Activated effector memory CD4-positive, alpha-beta T cell treated with anti-CD3 and anti-CD28 coated beads, Interleukin-2, amount 50 U/mL, for 16 hours (primary cell): ENCODE data around the gene TNS3.

Experiments
- DNase-seq: peaks from one replicate; pipeline ENCODE4 v3.0.0-alpha.2; 2020

TNS3 gene

DNA sequence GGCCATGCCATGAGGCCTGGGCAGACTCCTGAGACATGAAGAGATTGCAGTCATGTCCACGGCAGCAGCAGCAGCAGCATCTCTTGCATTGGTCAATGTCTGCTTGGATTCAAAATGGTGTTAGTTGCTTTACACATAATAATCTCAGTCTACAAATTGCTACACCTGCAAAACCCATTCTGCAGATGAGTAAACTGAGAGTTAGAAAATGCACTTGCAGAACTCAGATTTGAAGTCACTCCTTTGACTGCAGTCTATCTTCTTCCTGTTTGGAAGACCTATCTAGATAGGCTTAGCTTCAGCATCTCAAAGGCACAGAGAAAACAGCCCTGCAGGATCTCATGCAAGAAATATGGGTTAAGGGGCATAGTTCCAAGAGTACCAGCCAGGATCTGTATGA lies 350.3 kb downstream of the TNS3 start:
- no peak for DNase-seq

DNA sequence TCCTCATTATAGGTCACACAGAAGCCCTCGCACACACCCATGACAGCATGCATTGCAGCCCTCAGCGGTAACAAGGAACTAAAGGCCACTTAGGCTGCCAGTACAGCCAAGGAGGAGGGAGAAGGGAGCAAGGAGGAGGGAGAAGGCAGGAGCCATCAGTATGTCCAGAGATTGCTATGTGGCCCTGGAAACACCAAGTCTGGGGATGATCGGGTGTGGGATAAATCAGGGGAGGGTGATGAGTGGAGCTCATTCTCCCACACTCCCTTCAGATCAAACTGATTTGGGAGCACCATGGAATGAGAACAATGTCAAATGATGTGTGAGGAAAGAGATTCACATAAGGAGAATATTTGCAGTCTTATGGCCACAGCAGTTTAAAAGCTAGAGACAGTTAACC lies 350.9 kb downstream of the TNS3 start:
- no peak for DNase-seq

DNA sequence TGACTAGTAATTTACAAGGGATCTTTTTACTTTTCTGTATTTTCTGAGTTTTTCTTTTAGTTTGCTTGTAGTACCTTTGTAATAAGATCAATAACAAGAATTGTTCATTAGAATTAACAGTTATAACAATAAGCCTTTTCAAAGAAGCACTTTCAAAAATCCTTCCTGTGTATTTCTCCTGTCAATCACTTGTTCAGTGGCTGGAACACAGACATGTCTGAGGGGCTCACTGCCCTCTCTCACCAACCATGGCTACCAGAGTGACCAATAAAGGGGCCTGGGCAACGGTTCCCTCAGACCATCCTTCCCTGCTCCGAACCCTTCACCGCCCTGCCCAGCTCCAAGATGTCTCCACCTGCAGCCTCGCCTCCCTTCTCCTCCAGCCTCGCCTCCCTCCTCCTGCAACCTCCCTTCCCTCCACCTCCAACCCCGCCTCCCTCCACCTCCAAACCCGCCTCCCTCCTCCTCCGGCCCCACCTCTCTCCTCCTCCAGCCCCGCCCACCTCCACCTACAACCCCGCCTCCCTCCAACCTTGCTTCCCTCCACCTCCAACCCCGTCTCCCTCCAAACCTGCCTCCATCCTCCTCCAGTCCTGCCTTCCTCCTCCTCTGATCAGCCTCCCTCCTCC lies 353.4 kb downstream of the TNS3 start:
- DNase-seq: no peak

DNA sequence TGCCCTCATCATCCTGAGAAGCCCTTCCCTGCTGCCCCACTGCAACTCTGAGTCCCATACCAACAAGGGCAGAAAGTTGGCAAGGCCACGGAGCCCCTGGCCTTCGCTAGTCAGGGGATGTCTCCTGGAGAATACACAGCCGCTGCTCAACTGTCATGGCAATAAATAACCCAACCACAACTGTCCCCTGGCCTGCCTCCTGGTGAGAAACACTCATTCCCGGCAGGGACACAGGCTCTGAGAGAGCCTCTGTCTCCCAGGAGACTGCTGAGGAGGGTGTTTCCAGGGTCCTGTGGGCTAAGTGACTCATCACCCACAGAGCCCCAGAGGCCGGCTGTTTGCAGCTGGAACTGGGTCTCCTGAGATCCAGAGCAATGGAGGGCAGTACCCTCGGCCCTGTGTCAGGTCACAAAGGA lies 354.1 kb downstream of the TNS3 start:
- no peak for DNase-seq

DNA sequence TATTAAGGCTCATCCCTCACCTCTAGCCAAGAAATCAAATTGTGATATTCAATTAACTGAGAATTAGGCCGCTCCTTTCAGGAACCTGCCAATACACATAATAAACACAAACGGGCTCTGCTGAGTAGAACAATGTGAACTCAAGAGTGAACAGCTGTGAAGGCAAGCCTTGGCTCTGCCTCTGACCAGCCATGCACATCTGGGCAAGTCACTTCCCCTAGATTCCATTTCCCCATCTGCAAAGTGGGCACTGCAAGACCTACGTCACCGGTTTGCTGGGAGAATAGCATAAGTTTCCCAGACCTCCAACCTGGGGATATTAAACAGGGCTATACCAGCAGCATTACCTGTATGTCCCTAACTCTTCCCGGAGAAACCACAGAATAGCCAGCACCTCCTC lies 355.2 kb downstream of the TNS3 start:
- no peak for DNase-seq

DNA sequence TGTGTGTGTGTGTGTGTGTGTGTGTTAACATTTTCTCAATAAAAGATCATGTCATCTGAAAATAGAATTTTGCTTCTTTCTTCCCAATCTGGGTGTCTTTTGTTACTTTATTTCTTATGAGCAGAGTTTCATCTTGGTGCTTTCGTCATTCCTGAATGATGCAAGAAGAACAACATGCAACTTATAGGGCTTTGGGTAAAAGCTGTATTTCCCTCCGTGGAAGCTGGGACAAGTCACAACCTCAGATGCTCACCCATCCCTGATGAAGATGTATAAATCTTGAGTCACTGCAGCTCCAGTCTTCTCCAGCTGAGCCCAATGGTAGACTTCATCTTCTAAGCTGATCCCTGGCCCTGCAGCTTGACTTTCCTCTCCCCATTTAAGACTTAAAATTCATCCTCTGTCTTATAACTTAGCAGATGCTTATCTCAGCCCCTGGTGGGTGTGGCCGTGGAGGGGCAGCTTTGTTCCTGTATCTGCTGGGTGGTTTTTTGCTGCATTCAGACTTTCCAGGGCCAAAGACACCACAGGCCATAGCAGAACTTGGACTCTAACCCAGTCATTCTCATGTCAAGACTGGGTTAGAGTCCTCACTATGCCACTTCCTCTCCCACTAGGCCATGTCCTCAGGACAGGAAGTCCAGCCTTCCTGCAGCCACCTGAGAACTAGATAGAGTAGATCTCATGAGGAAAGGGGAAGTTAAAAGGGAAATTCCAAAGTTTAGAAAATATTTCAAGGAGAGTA lies 356.4 kb downstream of the TNS3 start:
- no peak for DNase-seq
